GM21515 (cell line): ENCODE measurements around the gene KIF5A.
"Not testable (repeated sequence)": the region's sequence is repeated elsewhere in the genome, so short reads cannot be mapped to it uniquely, and the experiment has no call there.

Experiments used
- ATAC-seq: cut with Tn5 transposase; IDR thresholded peaks from one replicate; pipeline ENCODE4 v1.9.1; 2021; ENCODE audit not compliant: unreplicated experiment

KIF5A gene

DNA sequence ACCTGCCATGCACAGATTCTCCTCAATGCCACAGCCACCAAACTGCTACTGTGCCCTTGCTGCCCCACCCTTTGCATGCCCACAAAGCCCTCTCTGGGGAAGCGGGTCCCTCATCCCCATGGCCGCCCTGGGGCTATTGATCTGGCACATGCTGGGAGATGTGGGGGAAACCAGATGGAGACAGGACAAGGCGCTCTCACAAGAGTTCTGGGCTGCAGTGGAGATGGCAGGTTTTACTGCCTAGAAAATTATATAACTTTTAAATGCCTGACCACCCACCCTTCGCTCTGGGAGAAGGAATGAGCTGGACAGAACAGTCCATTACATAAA, 30.6 kb downstream of the KIF5A start:
- ATAC-seq = no peak

DNA sequence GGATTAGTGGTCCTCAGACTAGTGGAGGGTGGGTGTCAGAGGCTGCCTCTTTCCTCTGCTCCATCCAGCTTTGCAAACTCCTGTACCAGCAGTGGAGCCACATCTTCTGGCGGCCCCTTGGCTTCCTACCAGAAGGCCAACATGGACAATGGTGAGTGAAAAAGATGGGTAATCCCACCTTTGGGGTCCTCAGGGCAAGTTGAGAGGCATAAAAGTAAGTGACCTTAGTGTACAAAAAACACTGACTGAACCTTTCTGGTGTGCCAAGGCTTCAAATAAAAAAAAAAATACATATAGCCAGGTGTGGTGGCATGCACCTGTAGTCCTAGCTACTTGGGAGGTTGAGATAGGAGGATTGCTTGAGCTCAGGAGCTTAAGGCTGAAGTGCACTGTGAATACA, 32.0 kb downstream of the KIF5A start:
- no peak for ATAC-seq

GRCh38 chr12:57582440-57582839, 32.6 kb downstream of the KIF5A start:
- ATAC-seq = no peak

DNA sequence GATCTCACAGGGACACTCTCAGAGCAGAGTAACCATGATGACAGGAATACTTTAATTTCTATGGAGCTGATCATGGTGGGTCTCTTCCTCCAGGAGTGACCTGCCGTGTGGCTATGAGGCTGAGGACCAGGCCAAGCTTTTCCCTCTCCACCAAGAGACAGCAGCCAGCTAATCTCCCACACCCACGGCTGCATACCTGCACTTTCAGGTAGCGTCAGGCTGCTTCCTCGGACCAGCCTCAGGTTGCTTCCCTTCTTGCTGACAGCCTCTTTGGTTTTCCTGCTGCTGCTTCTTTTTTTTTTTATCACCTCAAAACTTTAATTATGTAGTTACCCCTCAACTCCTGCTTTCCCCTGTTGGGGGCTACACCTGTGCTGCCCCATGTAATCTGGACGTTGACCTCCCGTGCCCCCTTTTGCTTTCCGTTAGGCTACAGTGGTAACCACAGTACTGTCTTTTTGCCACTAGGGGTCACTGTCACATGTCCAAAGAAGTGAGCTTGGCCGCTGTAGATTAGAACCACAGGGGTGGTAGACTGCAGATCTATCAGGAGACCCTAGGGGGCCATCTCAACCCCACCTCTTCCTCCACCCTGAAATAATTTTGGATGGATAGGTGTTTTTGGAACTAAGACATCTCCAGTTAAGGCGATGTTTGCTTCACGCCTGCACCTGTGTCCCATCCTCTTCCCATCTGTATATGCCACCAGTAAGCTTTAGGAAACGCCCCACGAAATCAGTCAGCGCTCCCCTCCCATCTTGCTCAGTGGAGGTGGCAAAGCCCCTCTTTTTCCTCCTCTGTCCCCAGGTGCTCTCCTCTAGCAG, 33.4 kb downstream of the KIF5A start:
- ATAC-seq = peak; percentile 90

- no peak for ATAC-seq
Observed at GRCh38 chr12:57584050-57584449, 34.2 kb downstream of the KIF5A start.

DNA sequence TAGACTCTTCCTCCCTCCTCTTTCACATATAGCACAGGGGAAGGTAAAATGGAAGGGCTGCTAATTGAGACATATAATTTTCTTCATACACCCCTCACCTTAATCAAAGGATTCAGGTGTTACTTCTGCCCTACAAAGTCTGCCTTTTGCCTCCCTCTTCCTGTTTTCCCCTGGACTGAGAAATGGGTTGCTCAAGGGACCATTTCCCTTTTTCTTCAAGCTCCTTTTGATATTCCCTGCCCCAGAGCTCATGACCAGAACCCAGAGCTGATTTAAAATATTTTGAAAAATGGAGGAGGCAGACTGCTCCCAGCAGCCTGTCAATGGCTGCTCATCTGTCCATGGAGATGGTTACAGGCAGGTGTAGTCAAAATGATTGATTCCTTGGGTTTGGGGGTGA, 34.8 kb downstream of the KIF5A start:
- ATAC-seq = no peak

GRCh38 chr12:57585156-57585555, 35.3 kb downstream of the KIF5A start:
- no peak for ATAC-seq

GRCh38 chr12:57586128-57586527, 36.3 kb downstream of the KIF5A start:
- ATAC-seq = no peak

- no peak for ATAC-seq
Observed at GRCh38 chr12:57586832-57587429, 37.1 kb downstream of the KIF5A start.

DNA sequence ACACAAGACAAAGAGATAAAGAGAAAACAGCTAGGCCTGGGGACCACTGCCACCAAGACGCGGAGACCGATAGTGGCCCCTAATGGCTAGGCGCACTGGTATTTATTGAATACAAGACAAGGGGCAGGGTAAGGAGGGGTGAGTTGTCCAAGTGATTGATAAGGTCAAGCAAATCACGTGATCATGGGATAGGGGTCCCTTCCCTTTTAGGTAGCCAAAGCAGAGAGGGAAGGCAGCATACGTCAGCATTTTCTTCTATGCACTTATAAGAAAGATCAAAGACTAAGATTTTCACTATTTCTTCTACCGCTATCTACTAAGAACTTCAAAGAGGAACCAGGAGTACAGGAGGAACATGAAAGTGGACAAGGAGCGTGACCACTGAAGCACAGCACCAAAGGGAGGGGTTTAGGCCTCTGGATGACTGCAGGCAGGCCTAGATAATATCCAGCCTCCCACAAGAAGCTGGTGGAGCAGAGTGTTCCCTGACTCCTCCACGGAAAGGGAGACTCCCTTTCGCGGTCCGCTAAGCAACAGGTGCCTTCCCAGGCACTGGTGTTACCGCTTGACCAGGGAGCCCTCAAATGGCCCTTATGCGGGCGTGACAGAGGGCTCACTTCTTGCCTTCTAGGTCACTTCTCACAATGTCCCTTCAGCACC, 39.2 kb downstream of the KIF5A start:
- ATAC-seq = not testable (repeated sequence)

- no peak for ATAC-seq
Observed at GRCh38 chr12:57590479-57590863, 40.6 kb downstream of the KIF5A start.

GRCh38 chr12:57590864-57591781, 41.3 kb downstream of the KIF5A start, which contains the start of gene PIP4K2C:
Gene PIP4K2C (plus strand): TSS chr12:57591192. CDS start chr12:57591290, 98 bp downstream.
- ATAC-seq = peak; percentile 94

GRCh38 chr12:57591782-57592325, 42.0 kb downstream of the KIF5A start:
- ATAC-seq = no peak

DNA sequence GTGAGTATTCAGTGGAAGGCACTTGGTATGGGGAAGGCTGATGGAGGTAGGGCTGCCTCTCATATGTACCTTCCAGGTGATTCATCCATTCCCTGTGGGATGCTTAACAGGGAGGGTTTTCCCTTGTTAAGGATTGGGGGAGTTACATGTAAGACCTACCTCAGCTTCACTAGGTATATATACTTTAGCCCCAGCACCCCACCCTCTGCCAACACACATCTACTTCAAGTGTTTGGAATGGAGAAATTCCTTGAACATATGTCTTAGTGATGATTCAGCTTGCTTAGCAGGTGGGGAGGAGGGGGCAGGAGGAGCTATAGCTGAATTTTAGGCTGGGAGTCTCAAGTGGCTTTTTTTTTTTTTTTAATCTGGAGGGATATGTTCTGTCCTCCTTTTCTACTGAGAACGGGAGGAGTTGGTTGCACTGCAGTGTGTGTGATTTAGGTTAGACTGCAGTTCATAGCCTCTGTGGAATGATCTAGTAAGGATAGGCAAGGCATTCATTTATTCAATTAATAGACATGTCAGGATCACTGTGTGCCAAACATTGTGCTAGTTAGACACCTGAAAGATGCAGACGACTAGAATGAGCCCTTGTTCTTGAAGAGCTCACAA, 42.8 kb downstream of the KIF5A start:
- ATAC-seq = no peak

GRCh38 chr12:57593187-57593586, 43.3 kb downstream of the KIF5A start:
- no peak for ATAC-seq

DNA sequence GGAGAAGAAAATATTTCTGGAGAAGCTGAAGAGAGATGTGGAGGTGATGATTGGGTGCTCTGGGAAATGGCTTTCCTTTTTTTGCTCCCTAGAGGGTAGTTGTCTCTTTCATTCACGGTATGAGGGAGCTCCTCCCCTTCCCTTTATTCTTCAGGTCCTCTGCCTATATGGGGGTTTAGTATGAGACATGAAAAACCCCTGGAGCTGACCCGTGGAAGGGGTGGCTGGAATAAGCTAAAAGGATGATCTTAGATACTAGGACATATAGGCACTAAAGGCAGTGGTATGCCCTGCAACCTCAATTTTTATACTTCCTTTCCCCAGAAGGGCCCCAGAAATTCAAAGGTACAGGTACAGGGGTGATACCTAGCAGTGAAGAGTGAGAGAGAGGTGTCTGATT, 50.6 kb downstream of the KIF5A start:
- ATAC-seq = no peak

GRCh38 chr12:57602544-57602943, 52.7 kb downstream of the KIF5A start:
- no peak for ATAC-seq

GRCh38 chr12:57603324-57603723, 53.5 kb downstream of the KIF5A start:
- ATAC-seq = no peak

DNA sequence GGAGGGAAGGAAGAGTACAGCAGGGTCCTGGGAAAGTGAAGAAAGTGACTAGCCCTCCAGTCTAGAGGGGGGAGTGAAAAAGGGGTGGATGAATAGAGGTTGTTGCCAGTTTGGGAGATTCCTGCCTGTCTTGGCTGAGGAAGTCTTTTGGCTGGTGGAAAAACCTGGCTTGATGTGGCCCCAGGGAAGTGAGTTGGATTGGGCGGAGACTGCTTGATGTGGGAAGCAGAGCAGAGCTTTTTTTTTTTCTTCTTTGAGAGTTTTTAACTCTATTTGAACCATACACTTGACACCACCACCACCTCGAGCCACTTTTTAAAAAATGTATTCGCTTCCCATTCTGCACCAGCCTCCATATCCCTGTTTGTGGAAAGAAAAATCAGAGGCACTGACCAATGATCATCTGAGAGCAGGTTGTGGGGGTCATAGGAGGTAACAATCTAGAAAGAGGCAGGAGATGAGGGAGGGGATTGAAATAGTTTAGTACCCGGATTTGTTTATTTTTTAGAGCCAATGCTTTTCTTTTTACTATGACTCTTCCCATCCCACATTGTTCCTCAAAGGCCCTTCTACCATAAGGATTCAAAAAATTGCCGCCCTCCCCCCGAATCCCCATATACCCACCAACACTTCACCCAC, 54.1 kb downstream of the KIF5A start:
- ATAC-seq = no peak

DNA sequence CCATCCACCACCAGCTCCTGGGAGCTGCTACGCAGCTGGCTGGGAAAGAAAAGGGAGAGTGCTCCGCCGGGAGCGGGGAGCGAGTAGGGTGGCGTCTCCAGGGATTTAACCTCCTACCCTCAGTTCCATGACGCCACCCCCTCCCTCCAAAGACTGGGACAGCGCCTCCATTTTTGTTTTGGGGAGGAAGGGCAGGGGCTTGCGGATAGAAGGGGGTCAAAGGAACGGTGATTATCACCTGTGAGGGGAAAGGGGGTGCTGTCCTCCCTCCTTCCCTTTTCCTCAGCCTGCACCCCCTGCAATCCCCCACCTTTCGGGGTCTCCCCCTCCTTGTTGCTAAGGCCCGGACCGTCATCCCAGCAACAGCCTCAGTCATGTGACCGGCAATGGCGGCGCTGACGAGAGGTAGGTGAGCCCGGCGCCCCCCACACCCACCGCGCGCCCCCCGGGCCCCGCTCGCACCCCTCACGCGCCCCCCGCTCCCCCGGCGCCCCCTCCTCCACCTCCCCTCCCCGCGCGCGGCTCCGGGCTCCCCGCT, 54.7 kb downstream of the KIF5A start, which contains the start of gene DTX3:
Gene DTX3, plus strand, starts transcription at position 371 of the 538 bp plus-strand sequence. CDS start 1,694 bp downstream, outside the sequence.
- ATAC-seq = no peak
